ENCODE measurements around the gene PISD. TPM values are rescaled to one million over a fixed set of nuclear protein-coding genes. Genes with fewer than 3 reads are reported as not detected.

The PISD gene
- total RNA-seq, 1 experiment from 2014 or later = 58.7 TPM

DNA sequence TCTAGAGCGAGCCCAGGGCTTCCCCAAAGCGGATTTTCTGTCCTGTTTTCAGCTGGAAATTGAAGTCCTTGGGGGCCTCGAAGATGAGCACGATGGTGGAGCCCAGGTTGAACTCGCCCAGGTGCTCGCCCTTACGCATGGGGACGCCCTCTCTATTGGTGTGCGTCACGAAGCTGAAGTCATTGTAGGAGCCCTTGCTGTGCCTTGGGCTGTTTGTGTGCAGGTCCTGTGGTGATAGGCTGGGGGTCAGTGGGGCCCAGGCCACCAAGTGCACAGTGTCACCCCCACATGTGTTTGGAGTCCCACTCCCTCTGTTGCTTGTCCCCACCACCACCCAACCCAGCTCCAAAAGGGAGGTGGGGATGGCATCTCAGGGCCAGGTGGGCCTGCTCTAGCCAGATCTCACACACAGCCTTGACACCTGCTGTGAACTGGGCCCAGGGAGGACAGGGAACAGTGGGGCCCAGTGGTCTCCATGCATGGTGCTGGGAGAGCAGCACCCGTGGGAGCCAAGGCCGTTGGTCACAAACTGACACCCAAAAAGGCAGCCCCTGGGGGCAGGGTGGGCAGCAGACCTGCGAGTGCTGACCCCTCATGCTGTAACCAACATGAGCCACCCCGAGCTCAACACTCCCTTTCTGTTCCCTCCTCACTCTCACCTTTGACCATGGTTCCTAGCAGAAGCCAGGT, 42.3 kb downstream of the PISD start:
- intact Hi-C loops (cut with micrococcal nuclease; ENCODE audit: unreplicated experiment) = loop anchor here (5.0 kb wide), 2 partner anchors 42 to 57 kb away; no protein-coding TSS in a partner anchor
- TF ChIP-seq, protein P1, sequence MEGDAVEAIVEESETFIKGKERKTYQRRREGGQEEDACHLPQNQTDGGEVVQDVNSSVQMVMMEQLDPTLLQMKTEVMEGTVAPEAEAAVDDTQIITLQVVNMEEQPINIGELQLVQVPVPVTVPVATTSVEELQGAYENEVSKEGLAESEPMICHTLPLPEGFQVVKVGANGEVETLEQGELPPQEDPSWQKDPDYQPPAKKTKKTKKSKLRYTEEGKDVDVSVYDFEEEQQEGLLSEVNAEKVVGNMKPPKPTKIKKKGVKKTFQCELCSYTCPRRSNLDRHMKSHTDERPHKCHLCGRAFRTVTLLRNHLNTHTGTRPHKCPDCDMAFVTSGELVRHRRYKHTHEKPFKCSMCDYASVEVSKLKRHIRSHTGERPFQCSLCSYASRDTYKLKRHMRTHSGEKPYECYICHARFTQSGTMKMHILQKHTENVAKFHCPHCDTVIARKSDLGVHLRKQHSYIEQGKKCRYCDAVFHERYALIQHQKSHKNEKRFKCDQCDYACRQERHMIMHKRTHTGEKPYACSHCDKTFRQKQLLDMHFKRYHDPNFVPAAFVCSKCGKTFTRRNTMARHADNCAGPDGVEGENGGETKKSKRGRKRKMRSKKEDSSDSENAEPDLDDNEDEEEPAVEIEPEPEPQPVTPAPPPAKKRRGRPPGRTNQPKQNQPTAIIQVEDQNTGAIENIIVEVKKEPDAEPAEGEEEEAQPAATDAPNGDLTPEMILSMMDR (IDR thresholded peaks at IDR 0.05; ENCODE audit: insufficient read depth in 1 of 2, low read depth in 1 of 2, low read length in 1 of 2, severe bottlenecking in 1 of 2, unreplicated experiment in 1 of 2) = no peak
- Histone ChIP-seq H3K4me1 (peaks cover 13% of the 10 kb centered on the region), H3K4me3 (ENCODE audit: low read depth, low read length) (no peak overlapping the region), H3K27me3 (replicated peaks; ENCODE audit: control insufficient read depth, insufficient read depth, low read length) (no peaks in the 10 kb centered on the region), H3K9me3 (no peaks in the 10 kb centered on the region), H3K36me3 (ENCODE audit: control insufficient read depth, insufficient read depth, low read length) (peaks cover 4% of the 10 kb centered on the region)
- Mint-ChIP-seq H3K9me3 (ENCODE audit: unreplicated experiment) (no peaks in the 10 kb centered on the region), H3K4me3 (ENCODE audit: unreplicated experiment) (no peak overlapping the region), H3K36me3 (ENCODE audit: insufficient read depth, unreplicated experiment) (peaks cover 74% of the 10 kb centered on the region), H3K27ac (ENCODE audit: unreplicated experiment) (no peak overlapping the region), H3K4me1 (ENCODE audit: low read depth, unreplicated experiment) (no peaks in the 10 kb centered on the region), H3K27me3 (ENCODE audit: insufficient read depth, unreplicated experiment) (no peaks in the 10 kb centered on the region)
- BruUV-seq (replicated peaks) = no TSS peak
- POLR2A ChIA-PET = no interaction called here
- DNase-seq = no peak
- CTCF ChIA-PET = no interaction called here

DNA sequence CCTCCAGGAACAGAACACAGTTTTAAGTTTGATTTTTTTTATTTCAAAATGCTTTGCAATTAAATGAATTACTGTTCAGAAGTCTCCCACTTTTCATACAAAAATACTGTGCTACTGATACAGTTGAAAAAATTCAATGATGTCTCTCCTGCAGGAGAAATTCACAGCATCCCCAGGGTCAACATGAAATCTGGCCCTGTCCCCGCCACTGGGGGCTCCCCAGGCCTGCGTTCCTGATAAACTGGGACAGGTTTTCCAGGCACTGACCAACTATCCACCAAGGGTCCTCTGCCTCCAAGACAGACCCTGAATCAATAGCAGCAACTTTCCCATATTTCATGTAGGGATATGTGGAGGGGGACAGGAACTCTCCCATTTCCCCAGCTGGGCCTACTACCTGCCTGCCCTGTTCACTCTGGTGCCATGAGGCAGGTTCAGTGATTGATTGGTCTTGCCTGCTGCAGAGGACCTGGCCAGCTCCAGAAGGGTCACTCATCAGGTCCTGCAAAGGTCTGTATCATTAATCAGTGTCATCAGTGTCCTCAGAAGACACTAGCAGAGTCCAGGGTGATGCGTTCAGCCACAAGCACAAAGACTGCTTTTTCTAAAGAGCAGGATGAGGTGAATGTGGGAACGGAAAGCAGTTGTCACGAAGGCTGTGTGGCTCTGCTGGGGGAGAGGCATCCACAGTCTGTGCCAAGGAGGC, 43.4 kb downstream of the PISD start:
- ChIA-PET CTCF (interaction anchor here (0.6 to 1.0 kb wide), 2 partner anchors 62 to 167 kb away, joined by 4 to 5 read pairs; no protein-coding TSS in a partner anchor), POLR2A (no interaction called here)
- TSS peak; percentile 34 for BruUV-seq (replicated peaks)
- Mint-ChIP-seq H3K9me3 (ENCODE audit: unreplicated experiment) (no peaks in the 10 kb centered on the region), H3K27ac (ENCODE audit: unreplicated experiment) (peak overlapping the region; percentile 53), H3K4me1 (ENCODE audit: low read depth, unreplicated experiment) (no peaks in the 10 kb centered on the region), H3K27me3 (ENCODE audit: insufficient read depth, unreplicated experiment) (no peaks in the 10 kb centered on the region), H3K4me3 (ENCODE audit: unreplicated experiment) (no peak overlapping the region), H3K36me3 (ENCODE audit: insufficient read depth, unreplicated experiment) (peaks cover 76% of the 10 kb centered on the region)
- Histone ChIP-seq H3K27me3 (replicated peaks; ENCODE audit: control insufficient read depth, insufficient read depth, low read length) (no peaks in the 10 kb centered on the region), H3K9me3 (no peaks in the 10 kb centered on the region), H3K4me3 (ENCODE audit: low read depth, low read length) (no peak overlapping the region), H3K36me3 (ENCODE audit: control insufficient read depth, insufficient read depth, low read length) (peaks cover 4% of the 10 kb centered on the region), H3K4me1 (peaks cover 13% of the 10 kb centered on the region)
- intact Hi-C loops (cut with micrococcal nuclease; ENCODE audit: unreplicated experiment) = loop anchor here (5.0 kb wide), 2 partner anchors 41 to 56 kb away; no protein-coding TSS in a partner anchor
- TF ChIP-seq, protein P1 (IDR thresholded peaks at IDR 0.05; ENCODE audit: insufficient read depth in 1 of 2, low read depth in 1 of 2, low read length in 1 of 2, severe bottlenecking in 1 of 2, unreplicated experiment in 1 of 2) = no peak
- no peak for DNase-seq

DNA sequence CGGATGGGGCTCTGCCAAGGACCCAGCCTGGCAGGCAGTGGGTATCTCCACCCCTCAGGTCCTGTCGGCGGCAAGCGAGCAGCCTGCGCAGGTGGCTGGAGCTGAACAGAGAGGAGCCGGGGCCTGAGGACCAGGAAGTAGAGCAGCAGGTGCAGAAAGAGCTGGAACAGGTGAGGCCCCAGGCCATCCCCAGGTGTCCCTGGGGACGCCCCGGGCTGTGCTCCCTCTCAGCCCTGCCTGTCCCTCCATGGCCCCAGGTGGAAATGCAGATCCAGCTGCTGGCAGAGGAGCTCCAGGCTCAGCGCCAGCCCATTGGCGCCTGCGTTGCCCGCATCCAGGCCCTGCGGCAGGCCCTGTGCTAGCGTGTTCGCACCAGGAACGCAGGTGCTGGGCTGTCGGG, 44.0 kb downstream of the PISD start:
- TF ChIP-seq, protein P1 (IDR thresholded peaks at IDR 0.05; ENCODE audit: insufficient read depth in 1 of 2, low read depth in 1 of 2, low read length in 1 of 2, severe bottlenecking in 1 of 2, unreplicated experiment in 1 of 2) = no peak
- H3K4me3 Mint-ChIP-seq (ENCODE audit: unreplicated experiment) = no peak overlapping the region
- Histone ChIP-seq H3K9me3 (no peaks in the 10 kb centered on the region), H3K4me1 (peaks cover 13% of the 10 kb centered on the region), H3K4me3 (ENCODE audit: low read depth, low read length) (no peak overlapping the region), H3K36me3 (ENCODE audit: control insufficient read depth, insufficient read depth, low read length) (peaks cover 4% of the 10 kb centered on the region), H3K27me3 (replicated peaks; ENCODE audit: control insufficient read depth, insufficient read depth, low read length) (no peaks in the 10 kb centered on the region)
- no peaks in the 10 kb centered on the region for H3K27me3 Mint-ChIP-seq (ENCODE audit: insufficient read depth, unreplicated experiment)
- BruUV-seq (replicated peaks) = no TSS peak
- intact Hi-C loops (cut with micrococcal nuclease; ENCODE audit: unreplicated experiment) = loop anchor here (5.0 kb wide), 2 partner anchors 41 to 56 kb away; no protein-coding TSS in a partner anchor
- H3K9me3 Mint-ChIP-seq (ENCODE audit: unreplicated experiment) = no peaks in the 10 kb centered on the region
- CTCF ChIA-PET = interaction anchor here (0.6 to 1.0 kb wide), 2 partner anchors 61 to 167 kb away, joined by 4 to 5 read pairs; no protein-coding TSS in a partner anchor
- POLR2A ChIA-PET = no interaction called here
- H3K4me1 Mint-ChIP-seq (ENCODE audit: low read depth, unreplicated experiment) = no peaks in the 10 kb centered on the region
- H3K36me3 Mint-ChIP-seq (ENCODE audit: insufficient read depth, unreplicated experiment) = peaks cover 78% of the 10 kb centered on the region
- peak overlapping the region; percentile 53 for H3K27ac Mint-ChIP-seq (ENCODE audit: unreplicated experiment)
- DNase-seq = no peak

Measured in Caco-2 (cell line).